HG03342 (cell line): ENCODE results near the gene TUBB4A.

Source experiments
- ATAC-seq: cut with Tn5 transposase; IDR thresholded peaks from one replicate; pipeline ENCODE4 v1.9.1; 2021; ENCODE audit warnings: mild to moderate bottlenecking, moderate library complexity; ENCODE audit not compliant: unreplicated experiment

The TUBB4A gene

DNA sequence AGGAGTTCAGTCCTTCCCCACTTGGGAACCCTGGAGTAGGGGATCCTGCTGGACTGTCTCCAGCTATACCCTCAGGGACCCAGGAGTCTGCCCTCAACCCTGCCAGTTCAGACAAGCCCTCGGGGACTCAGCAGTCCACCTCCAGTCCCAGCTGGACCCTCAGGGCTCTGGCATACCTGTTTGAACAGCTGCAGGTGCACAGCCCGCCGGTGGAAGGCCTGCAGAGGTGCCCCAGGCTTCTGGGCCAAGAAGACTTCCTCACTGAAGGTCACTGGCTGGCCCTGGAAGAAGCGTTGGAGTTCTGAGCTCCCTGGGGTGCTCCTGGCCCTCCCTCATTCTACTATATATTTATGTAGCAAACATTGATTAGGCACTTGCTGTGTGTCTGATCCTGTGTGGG, 29.4 kb downstream of the TUBB4A start:
- ATAC-seq = no peak

DNA sequence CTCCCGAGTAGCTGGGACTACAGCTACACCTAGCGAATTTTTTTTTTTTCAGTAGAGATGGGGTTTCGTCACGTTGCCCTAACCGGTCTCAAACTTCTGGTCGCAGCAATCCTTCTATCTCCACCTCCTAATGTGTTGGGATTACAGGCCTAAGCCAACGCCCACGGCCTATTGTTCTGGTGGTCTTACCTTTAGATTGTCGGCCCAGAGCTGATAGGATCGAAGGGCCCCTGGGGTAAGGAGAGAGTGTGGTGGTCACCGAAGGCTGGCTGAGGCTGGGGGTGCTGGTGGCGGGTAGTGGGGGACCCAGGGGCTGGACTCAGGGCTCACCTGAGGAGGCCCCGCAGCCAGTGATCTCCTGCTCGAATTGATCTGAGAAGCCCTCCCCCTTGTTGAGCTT, 31.0 kb downstream of the TUBB4A start:
- no peak for ATAC-seq

DNA sequence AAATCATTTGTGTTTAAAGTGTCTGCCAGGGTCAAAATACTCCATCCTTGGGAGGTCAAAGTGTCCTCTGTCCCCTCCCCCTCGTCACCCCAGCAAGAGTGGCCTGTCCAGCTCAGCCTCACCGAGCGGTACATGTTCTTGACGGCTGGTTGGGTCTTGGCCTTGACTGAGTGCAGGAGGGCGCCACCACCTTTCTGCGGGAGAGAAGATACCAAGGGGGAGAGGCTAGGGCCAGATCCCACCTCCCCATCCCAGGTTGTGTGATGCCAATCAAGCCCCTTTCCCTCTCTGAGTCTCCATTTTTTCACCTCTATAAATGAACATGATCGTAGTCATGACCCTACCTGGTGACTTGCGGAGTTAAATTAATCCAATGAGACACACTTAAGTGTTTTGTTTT, 31.9 kb downstream of the TUBB4A start:
- ATAC-seq = no peak

DNA sequence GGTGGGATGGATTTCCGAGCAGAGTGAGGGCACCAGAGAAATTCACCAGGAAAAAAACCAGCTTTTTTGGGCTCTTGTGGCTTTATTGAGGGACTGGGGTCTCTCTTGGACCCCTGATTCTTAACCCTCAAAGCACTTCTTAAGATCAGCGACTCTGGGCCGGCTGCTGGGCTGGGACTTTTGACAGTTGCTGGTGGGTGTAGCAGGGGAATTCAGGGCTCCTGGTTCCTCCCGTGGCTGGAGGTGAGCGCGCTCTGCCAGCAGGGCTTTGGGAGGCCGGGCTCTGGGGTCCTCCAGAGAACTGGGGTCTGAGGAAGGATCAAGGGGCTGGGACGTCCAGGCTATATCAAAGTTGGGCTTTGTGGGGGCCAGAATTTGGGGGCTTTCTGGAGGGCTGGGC, 34.7 kb downstream of the TUBB4A start:
- no peak for ATAC-seq

DNA sequence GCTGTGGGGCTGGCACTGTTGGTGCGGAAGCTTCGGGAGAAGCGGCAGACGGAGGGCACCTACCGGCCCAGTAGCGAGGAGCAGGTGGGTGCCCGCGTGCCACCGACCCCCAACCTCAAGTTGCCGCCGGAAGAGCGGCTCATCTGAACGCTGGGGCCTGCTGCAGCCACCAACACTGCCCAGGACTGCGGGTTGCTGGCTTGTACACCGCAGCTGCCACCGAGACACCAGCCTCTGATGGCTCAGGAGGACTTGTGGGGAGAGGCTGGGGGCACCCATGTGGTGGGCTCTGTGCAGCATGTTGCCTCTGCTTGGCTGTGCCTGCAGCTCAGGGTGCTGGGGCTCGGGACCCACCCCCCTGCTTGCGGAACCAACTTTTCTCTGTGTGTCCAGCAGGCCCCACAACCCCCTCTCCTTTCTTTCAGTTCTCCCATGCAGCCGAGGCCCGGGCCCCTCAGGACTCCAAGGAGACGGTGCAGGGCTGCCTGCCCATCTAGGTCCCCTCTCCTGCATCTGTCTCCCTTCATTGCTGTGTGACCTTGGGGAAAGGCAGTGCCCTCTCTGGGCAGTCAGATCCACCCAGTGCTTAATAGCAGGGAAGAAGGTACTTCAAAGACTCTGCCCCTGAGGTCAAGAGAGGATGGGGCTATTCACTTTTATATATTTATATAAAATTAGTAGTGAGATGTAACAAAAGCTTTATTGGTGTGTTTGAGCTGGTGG, 35.4 kb downstream of the TUBB4A start:
- ATAC-seq = no peak

DNA sequence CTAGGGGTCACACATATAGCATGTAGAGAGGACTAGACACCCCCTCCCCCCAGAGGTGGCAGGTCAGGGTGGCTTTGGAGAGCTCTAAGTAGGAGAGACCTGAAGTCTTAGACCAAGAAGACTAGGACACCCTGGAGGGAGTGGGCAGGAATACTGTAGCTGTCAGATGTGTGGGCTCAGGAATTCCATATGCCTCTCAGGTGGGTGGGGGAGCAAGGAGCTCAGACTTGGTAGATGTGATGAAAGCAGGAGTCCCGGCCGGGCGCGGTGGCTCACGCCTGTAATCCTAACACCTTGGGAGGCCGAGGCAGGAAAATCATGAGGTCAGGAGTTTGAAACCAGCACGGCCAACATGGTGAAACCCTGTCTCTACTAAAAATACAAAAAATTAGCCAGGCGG, 36.4 kb downstream of the TUBB4A start:
- no peak for ATAC-seq

DNA sequence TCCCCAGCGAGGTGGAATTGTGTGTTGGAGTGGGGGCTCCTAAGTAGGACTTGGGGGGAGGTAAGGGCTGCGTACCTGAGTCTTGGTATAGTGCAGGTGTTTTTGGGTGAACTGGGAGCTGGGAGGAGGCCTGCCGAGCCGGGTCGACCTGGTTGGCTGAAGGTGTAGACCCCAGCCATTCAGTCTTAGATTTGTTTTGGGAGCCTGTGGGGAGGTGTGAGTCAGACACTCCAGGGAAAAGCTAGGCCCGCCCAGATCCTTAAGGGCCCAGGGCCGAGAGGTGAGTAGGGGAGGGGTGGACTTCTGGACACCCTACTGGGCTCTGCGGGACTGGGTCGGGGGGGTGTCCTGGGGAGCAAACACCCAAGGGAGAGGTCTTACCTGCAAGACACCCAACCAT, 37.1 kb downstream of the TUBB4A start:
- no peak for ATAC-seq

DNA sequence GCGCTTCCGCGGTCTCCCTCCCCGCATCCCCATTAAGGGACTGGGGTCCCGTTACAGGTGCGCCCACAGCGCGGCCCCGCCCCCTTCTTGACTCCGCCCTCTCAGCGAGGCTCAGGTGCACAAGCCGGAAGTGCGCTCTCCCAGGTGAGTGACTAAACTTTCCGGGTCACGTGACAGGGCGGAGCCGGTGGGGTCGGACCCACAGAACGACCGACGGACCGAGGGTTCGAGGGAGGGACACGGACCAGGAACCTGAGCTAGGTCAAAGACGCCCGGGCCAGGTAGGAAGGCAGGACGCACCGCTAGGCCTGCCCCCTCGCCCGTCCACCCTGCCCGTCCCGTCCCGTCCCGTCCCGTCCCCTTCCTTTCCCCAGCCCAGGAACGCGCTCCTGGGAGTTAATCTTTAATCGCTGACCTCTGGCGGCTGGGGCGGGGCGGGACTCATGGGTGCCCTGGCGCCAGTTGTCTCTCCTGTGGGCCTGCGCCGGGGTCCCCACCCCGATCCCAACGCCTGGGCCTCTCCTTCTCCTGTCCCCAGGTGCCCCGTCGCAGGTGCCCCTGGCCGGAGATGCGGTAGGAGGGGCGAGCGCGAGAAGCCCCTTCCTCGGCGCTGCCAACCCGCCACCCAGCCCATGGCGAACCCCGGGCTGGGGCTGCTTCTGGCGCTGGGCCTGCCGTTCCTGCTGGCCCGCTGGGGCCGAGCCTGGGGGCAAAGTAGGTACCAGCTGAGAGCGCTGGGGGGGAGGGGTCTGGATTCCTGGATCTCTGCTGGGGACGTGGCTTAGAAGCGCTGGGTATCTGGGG, 37.8 kb downstream of the TUBB4A start, which contains the start of gene CRB3:
Gene CRB3 (plus strand): TSS at position 202 of the 804 bp plus-strand sequence. CDS start 431 bp downstream, at position 633.
- no peak for ATAC-seq

DNA sequence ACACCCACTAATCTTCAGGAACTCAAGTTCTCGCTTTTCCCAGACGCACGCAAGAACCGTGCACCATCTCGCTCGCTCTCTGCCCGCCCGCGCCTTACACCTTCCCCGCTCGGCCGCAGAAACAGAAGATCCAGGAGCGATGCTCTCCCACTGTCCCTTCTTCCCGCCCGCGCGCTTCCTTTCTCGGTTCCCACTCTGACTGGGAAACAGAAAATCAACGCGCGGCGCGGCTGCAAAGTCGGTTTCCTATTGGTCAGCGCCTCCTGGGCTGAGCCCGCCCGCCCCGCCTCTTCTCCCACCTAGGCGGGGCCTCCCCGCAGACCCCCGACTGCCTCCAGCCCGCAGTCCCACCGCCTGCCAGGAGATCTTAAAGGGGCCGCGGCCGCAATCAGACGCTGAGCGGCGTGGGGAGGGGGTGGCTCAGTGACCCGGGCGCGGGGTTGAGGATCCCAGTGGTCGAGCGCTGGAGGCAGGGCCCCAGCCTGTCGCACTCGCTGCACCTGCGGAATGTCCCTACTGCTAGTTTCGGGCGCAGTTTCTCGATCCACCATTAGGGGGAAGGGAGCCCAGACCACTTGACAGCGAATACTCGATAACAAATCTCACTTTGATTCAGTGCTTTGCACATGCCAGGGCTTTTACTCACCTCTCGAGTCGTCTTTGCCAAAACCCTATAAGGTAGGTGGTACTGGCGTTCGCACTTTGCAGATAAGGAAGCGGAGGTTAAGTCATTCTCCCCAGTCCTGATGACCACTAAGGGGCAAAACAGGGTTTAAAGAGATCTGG, 41.8 kb downstream of the TUBB4A start:
- peak; percentile 72 for ATAC-seq

DNA sequence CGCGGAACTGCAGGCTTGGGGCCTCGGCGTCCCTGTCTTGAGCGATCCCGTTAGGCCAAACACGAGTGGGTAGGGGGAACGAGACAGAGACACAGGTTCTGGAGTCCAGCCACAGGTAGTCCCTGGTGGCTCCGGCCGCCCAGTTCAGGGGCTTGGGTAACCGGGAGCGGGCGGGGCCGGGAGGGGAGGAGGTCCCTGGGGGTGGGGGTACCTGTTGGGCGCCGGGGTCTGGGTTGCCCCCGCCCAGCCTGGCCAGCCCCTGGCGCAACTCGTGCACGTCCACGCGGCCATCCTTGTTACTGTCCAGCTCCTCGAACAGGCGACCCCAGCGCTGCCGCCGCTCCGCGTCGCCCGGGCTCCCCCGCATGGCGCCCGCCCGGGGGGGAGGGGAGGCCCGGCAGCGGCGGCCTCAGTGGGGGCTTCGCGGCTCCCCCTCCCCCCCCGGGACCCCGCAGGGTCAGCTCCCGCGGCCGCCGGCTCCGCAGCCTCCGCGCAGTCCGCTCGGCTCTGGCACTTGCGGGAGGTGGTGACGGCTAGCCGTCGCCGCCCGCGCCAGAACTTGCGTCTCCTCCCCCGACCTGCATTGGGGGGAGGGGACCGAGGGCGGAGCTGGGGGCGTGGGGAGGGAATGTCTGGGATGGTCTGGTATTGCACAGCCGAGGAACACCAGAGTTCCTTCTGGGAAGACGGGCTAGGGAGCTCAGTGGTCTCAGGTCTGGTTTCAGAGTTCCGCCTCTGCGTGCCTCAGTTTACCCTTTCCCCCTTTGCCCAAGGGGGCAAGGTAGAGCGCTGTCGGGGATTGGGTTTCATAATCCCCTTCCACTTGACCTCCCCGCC, 42.6 kb downstream of the TUBB4A start, which contains the start of gene SLC25A23:
Gene SLC25A23 (minus strand): TSS at position 531 of the 837 bp plus-strand sequence. CDS start 164 bp downstream, at position 367.
- peak; percentile 23 for ATAC-seq

DNA sequence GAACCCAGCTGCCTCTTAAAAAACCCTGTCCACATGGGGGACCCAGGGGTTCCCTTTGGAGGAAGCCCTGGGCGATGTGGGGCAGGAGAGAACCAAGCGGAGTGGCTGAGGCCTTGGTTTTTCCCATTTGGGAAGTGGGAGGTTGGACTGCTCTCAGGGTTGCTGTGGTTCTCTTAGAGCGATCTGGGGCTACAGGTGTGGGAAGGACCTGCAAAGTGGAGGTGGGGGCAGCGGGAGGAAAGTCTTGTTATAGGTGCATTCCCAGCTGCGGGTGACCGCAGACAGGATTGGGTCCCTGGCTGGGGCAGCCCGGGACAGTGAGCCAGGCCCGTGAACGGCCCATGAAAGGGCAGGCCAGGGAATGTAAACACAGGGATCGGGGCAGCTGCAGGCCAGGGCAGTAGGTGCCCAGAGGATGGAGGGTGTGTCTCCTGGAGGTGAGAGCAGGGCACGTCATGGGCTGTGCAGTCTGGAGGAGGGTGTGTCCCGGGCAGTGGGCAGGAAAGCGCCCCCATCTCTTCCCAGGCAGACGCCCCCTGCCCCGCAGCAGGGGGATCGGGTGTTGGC, 43.3 kb downstream of the TUBB4A start:
- no peak for ATAC-seq

DNA sequence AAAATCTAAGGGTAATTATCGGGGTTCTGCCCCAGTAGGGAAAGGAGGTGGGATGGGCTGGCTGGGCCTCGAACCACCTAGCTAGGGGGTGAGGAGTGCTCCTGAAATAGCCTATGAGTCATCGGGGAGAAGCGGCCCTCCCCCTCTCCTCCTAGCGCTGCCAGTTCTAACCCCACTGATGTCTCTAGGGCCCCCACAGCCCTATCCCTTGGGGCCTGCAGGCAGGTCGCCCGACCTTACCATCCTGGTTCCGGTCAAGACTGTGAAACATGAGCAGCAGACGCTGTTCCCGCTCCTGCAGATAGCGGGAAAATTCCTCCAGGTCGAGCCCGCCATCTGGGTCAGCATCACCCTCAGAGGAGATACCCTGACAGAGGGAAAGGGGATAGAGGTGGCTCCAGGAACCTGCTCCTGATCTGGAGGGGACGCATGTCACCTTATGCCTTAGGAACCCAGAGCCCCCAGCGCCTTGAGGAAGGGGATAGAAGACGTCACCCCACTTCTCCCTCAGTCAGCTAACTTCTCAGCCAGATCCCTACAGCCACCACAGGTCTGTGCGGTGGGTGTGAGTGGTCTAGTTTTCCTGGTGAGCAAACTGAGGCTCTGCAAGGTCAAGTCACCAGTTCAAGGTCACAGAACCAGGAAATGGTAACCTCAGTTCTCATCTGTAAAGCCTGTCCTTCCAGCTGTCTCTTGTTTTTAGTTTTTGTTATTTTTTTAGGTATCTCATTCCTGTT, 44.0 kb downstream of the TUBB4A start:
- no peak for ATAC-seq

DNA sequence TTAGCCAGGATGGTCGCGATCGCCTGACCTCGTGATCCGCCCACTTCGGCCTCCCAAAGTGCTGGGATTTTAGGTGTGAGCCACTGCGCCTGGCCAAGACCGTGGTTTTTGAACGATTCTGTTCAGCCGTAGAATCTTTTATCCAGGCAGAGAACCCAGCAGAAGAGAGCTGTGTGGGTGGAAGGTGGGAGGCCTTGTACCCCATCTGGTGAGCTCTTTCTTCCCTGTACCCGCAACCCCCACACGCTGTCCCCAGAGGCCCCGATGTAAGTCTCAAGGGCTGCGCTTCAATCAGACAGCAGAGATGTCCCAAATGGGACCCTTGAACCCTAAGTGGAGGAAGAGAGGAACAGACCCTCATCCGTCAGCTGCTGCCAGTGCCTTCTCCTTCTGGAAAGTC, 46.2 kb downstream of the TUBB4A start:
- no peak for ATAC-seq

DNA sequence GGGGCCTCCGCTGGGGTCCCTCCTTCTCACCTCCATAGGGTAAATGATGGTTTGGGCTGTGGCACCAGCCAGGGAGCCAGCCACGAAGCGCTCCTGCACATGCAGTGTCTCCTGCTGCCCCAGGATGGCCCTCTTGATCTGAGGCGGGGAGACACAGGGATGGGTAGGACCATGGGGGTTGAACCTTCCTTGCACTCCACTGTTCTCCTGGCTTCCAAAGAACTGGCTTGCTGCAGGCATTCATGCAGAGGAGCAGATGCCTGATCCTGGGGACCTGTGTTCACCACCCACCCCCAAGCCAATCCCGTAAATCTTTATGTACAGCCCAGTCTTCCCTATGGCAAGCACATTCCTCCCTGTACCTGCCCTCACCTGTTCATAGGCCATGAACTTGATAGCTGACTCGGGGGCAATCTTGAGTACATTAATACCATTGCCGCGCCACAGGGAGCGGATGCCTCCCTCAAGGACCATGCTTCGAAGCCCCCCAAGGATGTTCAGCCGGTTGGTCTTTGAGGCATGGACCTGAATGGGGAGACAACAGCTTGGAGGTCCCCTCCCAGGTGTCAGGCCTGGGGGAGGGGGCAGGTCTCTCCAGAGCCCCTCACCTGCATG, 48.1 kb downstream of the TUBB4A start:
- no peak for ATAC-seq

DNA sequence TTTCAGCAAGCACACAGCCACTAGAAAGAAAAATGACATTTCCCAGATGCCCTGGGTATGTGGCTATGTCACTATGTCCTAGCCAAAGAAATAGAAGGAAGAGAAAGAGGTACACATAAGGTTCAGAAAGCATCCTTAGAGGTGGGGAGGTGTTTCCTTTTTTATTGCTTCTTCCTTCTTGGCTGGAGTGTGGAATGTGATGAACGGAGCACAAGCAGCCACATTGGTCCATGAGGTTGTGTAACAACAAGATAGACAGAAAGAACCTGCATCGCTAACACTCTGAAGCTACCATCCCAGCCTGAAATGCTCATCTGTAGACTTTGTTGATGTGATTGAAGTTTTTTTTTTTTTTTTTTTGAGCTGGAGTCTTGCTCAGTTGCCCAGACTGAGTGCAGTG, 49.2 kb downstream of the TUBB4A start:
- ATAC-seq = no peak

DNA sequence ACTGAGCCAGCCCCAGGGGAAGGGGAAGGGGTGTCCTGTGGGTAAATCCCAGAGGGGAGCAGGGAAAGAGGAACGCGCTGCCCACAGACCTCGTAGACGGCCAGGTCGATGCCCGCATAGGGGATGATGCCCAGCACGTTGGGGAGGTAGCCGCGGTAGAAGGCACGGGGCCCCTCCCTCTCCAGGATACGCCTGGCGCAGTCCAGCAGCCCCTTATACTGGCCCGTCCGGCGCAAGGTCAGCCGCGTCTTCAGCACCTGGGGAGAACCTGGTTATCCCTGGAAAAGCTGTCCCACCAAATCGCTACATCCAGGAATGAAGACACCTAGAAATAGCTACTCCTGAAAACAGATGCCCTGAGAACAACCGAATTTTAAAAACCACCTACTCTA, 49.9 kb downstream of the TUBB4A start:
- no peak for ATAC-seq

DNA sequence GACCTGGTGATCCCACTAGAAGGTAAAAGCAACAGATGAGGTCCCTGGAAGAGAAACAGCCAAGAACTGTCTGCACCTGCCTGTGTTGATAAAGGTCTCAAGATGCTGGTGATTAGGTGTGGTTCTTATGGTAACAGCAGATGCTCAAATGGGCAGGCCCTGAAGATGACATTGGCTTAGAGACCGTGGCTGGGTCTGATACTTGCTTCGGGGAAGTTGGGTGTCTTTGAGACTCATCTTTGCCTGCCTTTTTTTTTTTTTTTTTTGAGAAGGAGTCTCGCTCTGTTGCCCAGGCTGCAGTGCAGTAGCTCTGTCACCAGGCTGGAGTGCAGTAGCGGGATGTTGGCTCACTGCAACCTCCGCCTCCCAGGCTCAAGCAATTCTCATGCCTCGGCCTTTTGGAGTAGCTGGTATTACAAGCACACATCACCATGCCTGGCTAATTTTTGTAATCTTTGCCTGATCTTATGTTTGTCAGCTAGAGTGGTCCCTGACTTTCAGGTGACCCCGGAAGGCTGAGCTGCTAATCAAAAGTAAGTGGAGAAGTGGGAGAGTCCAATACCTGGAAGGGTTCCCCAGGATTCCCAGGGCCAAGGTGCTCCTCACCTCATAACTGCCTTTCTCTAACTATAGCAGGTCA, 50.4 kb downstream of the TUBB4A start:
- ATAC-seq = no peak

DNA sequence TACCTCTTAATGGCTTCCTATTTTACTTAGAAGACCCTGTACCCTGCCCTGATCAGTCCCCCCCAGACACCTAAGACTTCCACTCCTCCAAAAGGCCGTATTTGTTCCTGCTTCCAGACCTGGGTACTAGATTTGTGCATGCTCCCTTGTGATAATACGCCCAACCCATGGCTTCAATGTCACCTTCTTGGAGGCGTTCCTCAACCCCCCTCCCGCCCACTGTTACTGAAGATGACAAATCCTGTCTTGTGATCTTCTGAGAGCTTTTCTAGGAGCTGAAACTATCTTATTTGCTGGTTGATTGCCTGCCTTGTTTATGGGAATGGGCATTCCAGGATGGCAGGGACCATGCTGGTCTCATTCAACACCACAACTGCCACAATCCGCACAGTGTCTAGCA, 51.9 kb downstream of the TUBB4A start:
- no peak for ATAC-seq

DNA sequence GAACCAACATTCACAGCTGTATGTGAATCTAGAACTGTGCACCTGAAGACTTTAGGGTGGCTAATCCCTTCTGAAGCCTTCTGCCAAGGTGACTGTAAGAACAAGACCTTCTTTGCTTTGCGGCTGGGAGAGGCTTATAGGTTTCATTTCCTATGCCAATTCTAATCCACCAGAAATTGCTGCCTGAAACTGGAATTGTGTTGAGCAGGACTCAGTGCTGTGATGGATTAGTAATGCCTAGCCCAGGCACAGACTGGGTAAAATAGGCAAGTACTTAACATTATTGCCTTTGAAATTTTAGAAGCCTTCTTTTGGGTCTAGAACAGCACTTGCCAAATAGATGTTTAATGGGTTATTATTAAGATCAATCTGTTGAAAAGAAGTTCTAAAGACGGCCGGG, 54.1 kb downstream of the TUBB4A start:
- no peak for ATAC-seq
